Tibial nerve (tissue), 4 donors: ENCODE measurements around the gene C2orf81.

Experiments
- CTCF ChIP-seq, 5 experiments: fragments of 200-600 bp in 3 of 5; fragments of 450-650 bp in 2 of 5; sonication (generic) in 3 of 5; IDR thresholded peaks; one replicate each; pipeline ENCODE4 v1.5.1; 2016 to 2019; ENCODE audit warnings: antibody characterized with exemption in 5 of 5, mild to moderate bottlenecking in 3 of 5, moderate library complexity in 2 of 5
- EP300 ChIP-seq, 2 donors: sonication (generic); formaldehyde crosslinking; IDR thresholded peaks; one replicate each; pipeline ENCODE4 v1.6.1; 2017; ENCODE audit warnings: antibody characterized with exemption in 2 of 2, mild to moderate bottlenecking in 1 of 2
- POLR2A ChIP-seq, 2 donors: fragments of 450-650 bp; IDR thresholded peaks; one replicate each; pipeline ENCODE4 v1.6.1; 2017; ENCODE audit warnings: antibody characterized with exemption in 2 of 2, mild to moderate bottlenecking in 2 of 2, moderate library complexity in 2 of 2

GRCh38 chr2:74462786-74463105, 41.3 kb upstream of the C2orf81 start:
- TF ChIP-seq CTCF (IDR thresholded peaks at IDR 0.05) (no peak), POLR2A (IDR thresholded peaks at IDR 0.05) (no peak), EP300 (IDR thresholded peaks at IDR 0.05) (no peak)
